HCT116 (cell line): ENCODE data around the gene COX6B2.

ENCODE experiments used
- ATF3 ChIP-seq: IDR thresholded peaks from 2 replicates; pipeline ENCODE4 v1.6.1; 2012
- CTCF ChIP-seq, 3 experiments: fragments of 200-600 bp in 1 of 3; sonication (generic) in 1 of 3; IDR thresholded peaks in 2 of 3; conservative IDR thresholded peaks in 1 of 3; 2 replicates each; pipeline ENCODE4 v1.5.1; 2012 to 2017; ENCODE audit warnings: low read depth in 2 of 3, low read length in 2 of 3, antibody characterized with exemption in 1 of 3, borderline replicate concordance in 1 of 3, control low read depth in 1 of 3, mild to moderate bottlenecking in 1 of 3, mixed read lengths in 1 of 3, mixed run types in 1 of 3, moderate library complexity in 1 of 3; ENCODE audit not compliant: insufficient read depth in 1 of 3
- EZH2 ChIP-seq: fragments of 200-600 bp; sonication (generic); IDR thresholded peaks from 2 replicates; pipeline ENCODE4 v1.6.1; 2017; ENCODE audit warnings: antibody characterized with exemption, mixed run types
- EZH2phosphoT487 ChIP-seq: fragments of 200-600 bp; IDR thresholded peaks from 2 replicates; pipeline ENCODE4 v1.6.1; 2018; ENCODE audit warnings: antibody characterized with exemption, borderline replicate concordance
- MAX ChIP-seq: IDR thresholded peaks from 2 replicates; pipeline ENCODE4 v1.6.1; 2012
- POLR2A ChIP-seq: IDR thresholded peaks from 2 replicates; pipeline ENCODE4 v1.7.0; 2011; ENCODE audit warnings: borderline replicate concordance; ENCODE audit not compliant: insufficient read depth, insufficient read length; ENCODE audit errors: extremely low read depth
- SIN3A ChIP-seq: IDR thresholded peaks from 2 replicates; pipeline ENCODE4 v1.6.1; 2012; ENCODE audit warnings: low read depth

GRCh38 chr19:55355213-55355821, 798 bp upstream of the COX6B2 start:
- TF ChIP-seq CTCF (IDR thresholded peaks at IDR 0.05 in 2 of 3, conservative IDR thresholded peaks at IDR 0.05 in 1 of 3; ENCODE audit: borderline replicate concordance in 1 of 3, insufficient read depth in 1 of 3, low read depth in 2 of 3, low read length in 2 of 3), result no peak
- no peak for TF ChIP-seq POLR2A
- no peak for TF ChIP-seq SIN3A
- no peak for TF ChIP-seq EZH2
- TF ChIP-seq MAX, result no peak
- no peak for TF ChIP-seq EZH2phosphoT487
- no peak for TF ChIP-seq ATF3
